ENCODE data around the gene ZYG11B. TPM values are rescaled to one million over a fixed set of nuclear protein-coding genes. Genes with fewer than 3 reads are reported as not detected.
"Not testable (repeated sequence)": the region's sequence is repeated elsewhere in the genome, so short reads cannot be mapped to it uniquely, and the experiment has no call there.

Gene ZYG11B
- total RNA-seq, 1 experiment from 2014 or later: 14.2 TPM

DNA sequence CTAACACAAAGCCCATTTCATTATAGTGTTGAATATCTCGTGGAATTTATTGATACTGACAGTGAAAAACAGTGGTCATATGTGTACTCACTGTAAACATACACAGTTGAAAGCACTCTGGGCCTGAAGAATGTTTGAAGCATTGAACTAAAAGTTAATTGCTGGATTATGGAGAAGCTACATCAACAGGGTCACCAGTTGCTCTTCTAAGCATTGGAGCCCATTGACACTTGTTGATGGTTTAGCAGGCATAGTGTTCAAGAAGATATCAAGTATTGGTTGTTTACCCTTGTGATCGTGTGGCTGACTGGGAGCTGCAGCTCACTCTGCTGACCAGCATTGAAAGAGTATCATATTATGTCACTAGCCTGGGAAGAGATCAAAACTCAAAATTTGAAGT is 126.6 kb downstream of the ZYG11B start:
- no peak for DNase-seq (ENCODE audit: low read depth)

DNA sequence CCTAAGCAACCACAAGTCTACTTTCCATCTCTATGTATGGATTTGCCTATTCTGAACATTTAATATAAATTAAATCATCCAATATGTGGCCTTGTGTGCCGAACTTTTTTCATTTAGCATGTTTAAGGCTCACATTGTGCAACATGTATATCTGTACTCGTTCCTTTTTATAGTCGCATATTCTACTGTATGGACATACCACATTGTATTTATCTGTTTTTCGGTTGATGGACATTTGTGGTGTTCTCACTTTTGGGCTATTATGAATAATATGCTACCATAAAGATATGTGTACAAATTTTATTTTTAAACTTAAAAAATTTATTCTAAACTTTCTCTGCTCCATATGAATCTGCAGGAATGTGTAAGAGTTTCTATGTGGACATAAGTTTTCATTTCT is 129.3 kb downstream of the ZYG11B start:
- no peak for DNase-seq (ENCODE audit: low read depth)

DNA sequence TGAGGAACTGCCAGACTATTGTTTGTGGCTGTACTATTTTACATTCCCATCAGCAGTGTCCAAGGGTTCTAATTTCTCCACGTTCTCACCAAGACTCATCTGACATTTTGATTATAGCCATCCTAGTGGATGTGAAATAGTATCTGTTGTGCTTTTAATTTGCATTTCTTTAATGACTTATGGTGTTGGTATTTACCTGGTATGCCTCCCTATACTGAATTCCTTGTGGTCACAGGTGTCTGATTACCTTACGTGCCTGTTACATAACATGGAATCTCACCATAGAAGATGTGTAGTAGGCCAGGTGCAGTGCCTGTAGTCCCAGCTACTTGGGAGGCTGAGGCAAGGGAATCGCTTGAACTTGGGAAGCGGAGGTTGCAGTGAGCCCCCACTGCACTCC is 129.8 kb downstream of the ZYG11B start:
- no peak for DNase-seq (ENCODE audit: low read depth)

DNA sequence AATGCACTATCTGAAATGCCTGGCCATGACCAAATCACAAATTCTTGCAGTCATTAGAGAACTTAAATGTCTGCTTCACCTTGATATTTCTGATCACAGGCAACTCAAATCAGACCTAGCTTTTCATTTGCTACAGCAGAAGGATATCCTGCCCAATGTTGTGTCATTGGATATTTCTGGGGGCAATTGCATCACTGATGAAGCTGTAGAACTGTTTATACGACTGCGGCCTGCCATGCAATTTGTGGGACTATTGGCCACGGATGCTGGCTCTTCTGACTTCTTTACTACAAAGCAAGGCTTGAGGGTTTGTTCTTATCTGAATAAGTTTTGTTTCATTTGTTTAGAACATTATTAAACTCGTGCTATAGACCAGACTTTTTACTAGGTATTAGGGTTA is 131.2 kb downstream of the ZYG11B start:
- no peak for DNase-seq (ENCODE audit: low read depth)

DNA sequence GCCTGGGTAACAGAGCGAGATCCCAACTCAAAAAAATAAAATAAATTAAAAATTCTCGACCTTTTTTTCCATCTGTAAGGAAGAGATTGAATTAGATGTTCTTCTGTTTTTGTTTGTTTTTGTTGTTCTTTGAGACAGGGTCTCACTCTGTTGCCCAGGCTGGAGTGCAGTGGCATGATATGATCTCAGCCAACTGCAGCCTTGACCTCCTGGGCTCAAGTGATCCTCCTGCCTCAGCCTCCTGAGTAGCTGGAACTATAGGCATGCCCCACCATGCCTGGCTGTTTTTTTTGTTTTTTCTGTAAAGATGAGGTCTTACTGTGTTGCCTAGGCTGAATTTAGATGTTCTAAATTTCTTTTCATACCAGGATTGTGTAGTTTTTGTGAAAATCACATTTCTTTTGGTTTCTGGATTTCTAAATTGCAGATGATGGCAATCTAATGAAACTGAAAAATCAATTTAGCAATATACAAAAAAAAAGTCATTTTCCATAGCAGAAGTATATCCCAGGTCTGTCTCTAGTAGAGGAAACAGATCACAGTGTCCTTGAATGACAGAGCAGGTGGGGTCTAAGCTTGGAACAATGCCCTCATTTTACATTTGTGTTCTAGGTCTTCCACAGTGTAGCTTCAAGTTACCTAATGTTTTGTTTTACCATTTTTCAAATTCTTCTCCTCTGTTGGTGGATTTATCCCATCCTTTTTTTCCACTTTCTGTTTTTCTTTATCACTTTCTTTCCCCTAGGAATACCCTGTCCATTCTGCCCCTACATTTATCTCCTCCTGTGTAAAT is 136.6 kb downstream of the ZYG11B start:
- DNase-seq (ENCODE audit: low read depth): no peak

DNA sequence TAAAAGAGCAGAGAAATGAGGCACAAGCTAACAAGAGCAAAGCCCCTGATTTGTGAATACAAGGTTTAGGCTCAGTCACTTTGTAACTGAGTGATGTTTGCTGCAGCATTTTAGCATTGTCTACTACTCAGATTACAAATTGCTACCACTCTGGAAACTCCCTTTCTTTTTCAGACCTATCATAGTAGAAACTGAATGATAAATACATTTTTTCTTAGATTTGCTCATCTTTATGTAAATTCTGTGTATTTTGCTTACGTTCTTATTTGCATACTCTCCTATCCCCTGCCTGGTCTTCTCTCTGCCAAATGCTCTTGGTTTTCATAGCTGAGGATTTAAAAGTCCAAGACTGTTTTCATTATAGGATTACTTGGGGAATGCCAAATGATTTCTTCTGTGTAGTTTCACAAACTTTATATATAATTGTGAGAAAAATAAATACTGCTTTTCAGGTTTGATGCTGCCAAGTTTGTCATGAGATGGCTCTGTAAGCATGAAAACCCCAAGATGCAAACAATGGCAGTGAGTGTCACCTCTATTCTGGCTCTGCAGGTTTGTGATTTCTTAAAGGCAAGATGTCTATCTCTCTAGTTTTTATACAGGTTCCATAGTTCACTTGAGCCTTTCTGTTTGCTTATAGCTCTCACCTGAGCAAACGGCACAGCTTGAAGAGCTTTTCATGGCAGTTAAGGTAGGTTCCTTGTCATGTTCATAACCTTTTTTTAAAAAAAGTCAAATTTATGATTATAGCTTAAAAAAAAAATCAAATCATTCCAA is 141.0 kb downstream of the ZYG11B start:
- no peak for DNase-seq (ENCODE audit: low read depth)

DNA sequence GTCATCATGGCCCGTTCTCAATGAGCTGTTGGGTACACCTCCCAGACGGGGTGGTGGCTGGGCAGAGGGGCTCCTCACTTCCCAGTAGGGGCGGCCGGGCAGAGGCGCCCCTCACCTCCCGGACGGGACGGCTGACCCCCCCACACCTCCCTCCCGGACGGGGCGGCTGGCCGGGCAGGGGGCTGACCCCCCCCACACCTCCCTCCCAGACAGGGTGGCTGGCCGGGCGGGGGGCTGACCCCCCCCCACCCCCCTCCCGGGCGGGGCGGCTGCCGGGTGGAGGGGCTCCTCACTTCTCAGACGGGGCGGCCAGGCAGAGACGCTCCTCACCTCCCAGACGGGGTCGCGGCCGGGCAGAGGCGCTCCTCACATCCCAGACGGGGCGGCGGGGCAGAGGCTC is 143.5 kb downstream of the ZYG11B start:
- DNase-seq (ENCODE audit: low read depth): not testable (repeated sequence)

DNA sequence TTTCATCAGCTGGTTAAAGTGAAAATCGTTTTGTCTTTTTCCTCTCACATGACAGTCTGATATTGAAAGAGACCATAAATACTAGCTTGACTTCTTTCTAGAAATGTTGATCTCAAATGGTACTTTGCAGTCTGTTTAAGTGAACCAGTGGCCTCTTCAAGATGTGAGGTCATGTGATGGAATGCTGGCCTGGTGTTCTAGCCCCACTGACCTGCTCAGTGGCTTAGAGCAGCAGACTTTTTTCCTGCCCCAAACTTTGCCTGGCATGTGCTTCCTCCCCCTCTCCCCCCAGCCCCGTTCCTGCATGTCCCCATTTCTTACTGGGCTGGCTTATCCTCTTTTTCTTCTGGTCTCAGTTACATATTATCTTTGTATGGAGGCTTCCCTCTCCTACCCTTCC is 150.6 kb downstream of the ZYG11B start:
- no peak for DNase-seq (ENCODE audit: low read depth)

Other genes with a start within 250 kb of the ZYG11B start
- 15.5 and 29.6 TPM in 2 replicates for gene TUT4, start 173.4 kb upstream of the ZYG11B start, total RNA-seq (2014; rRNA removed; shearing (Covaris generic))
- gene GPX7, start 124.1 kb upstream of the ZYG11B start, total RNA-seq (2014; rRNA removed; shearing (Covaris generic)): 12.7 and 25.4 TPM in 2 replicates
- 0.17 TPM in 1 of 2 replicates, not detected in the other for gene SHISAL2A, start 93.3 kb upstream of the ZYG11B start, total RNA-seq (2014; rRNA removed; shearing (Covaris generic))
- 11.9 and 12.6 TPM in 2 replicates for gene COA7, start 28.1 kb upstream of the ZYG11B start, total RNA-seq (2014; rRNA removed; shearing (Covaris generic))
- gene ZYG11A, start 116.3 kb downstream of the ZYG11B start, total RNA-seq (2014; rRNA removed; shearing (Covaris generic)): 2.5 and 3.0 TPM in 2 replicates
- 6.6 and 17.6 TPM in 2 replicates for gene ECHDC2, start 195.3 kb downstream of the ZYG11B start, total RNA-seq (2014; rRNA removed; shearing (Covaris generic))
- 99.8 and 145 TPM in 2 replicates for gene SCP2, start 200.8 kb downstream of the ZYG11B start, total RNA-seq (2014; rRNA removed; shearing (Covaris generic))